Measurements from ENCODE around the gene ATP1B3.
"Not testable (repeated sequence)": the region's sequence is repeated elsewhere in the genome, so short reads cannot be mapped to it uniquely, and the experiment has no call there.

Gene ATP1B3

DNA sequence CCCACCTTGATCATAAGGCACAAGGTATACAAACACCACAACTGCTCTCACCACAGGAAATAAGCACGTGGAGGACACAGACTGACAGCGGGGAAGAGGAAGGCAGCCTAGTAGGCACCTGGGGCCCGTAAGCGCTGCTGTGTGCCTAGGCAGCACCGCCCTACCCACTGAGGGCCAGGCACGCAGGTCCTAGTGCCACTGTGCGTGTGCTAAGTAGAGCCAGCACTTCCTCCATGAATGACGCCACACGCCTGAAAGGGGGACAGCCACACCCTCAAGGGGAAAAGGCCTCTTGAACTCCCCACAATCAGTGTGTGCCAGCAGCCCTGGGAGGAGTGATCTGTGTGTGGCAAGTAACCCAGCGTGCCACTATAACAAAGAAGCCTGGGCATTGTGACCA is 73.0 kb downstream of the ATP1B3 start:
- no peak for TF ChIP-seq JUND (IDR thresholded peaks at IDR 0.05; ENCODE audit: low read depth)

DNA sequence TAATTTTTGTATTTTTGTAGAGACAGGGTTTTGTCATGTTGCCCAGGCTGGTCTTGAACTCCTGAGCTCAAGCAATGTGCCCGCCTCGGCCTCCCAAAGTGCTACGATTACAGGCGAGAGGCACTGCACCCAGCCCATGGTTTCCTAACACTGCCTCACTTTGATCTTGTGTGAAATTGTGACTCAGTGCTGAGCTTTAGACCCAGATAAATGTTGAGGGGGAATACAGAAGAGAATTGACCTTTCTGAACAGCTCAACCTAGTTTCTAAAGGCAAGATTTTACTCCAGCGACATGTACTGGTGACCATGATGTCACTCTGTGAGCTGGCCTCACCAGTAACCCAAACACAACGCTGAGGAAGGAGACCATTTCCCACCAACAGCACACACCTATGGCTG is 73.5 kb downstream of the ATP1B3 start:
- no peak for TF ChIP-seq JUND (IDR thresholded peaks at IDR 0.05; ENCODE audit: low read depth)
- DNase-seq (ENCODE audit: low read depth in 1 of 2, low spot score in 1 of 2), result no peak
- in situ Hi-C loops (cut with HindIII; ENCODE audit: low pct_unique_long_range_greater_than_20kb, low sequenced_read_pairs), result no loop called here

More for the DNA sequence above, 73.0 kb downstream of the ATP1B3 start:
- no peak for DNase-seq (ENCODE audit: low read depth in 1 of 2, low spot score in 1 of 2)
- in situ Hi-C loops (cut with HindIII; ENCODE audit: low pct_unique_long_range_greater_than_20kb, low sequenced_read_pairs), result no loop called here

DNA sequence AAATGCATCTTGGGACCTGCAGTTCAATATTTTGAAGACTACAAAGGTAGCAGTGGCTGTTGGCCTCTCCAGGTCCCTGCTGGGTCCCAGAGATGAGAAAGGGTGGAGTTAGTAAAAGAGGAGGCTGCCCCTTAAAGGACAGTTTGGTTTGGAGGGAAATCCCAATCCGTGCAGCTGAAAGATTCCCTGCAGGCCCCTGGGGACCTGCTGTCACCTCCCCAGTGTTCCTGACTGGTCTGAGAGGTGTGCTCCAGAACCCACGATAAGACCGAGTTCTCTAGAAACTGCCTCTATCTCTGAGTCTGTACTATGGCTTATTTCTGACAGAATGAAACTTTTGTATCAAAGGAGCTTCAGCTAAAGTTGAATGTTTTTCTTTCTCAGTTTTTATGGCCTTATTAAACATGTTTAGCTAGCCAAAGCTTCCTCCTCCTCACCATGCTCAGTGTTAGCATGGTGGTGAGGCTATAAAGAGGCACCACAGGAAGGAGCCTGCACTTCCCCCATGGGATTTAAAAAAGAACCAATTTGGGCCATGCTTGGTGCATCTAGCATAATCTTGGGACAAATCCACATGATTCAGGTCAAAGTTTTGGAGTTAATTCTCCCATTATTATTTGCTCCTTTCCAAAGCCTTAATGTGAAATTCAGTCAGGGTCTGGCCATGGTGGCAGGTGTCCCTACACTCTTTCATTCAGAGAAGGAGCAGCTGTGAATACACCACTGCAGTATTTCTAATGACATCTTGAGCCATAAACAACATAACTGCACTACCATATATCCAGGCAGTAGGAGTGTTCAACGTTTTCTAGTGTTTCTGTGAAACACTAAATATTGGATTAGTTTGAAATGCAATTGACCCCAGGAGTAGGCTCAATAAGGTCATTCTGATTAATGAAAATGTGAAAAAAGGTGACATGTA is 74.4 kb downstream of the ATP1B3 start:
- no peak for DNase-seq (ENCODE audit: low read depth in 1 of 2, low spot score in 1 of 2)
- in situ Hi-C loops (cut with HindIII; ENCODE audit: low pct_unique_long_range_greater_than_20kb, low sequenced_read_pairs), result no loop called here
- no peak for TF ChIP-seq JUND (IDR thresholded peaks at IDR 0.05; ENCODE audit: low read depth)

DNA sequence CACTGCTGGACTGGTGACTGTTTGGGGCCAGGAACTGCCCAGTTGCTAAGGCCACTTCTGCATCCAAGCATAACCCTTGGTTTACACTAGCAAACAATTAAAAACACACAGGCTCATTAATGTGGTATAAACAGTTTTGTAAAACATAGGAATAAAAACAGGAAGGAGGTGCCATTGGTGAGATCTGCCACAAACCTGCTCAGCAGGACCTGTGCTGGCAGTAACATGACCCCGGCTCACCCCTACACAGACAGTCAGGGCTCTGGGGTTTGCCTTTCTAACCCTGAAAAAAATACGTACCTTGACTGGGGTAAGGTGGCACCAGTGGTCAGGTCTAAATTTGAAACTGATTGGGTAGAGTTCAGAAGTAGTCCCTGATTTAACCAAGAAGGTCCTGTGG is 76.2 kb downstream of the ATP1B3 start:
- no peak for DNase-seq (ENCODE audit: low read depth in 1 of 2, low spot score in 1 of 2)
- TF ChIP-seq JUND (IDR thresholded peaks at IDR 0.05; ENCODE audit: low read depth), result no peak
- in situ Hi-C loops (cut with HindIII; ENCODE audit: low pct_unique_long_range_greater_than_20kb, low sequenced_read_pairs), result no loop called here

DNA sequence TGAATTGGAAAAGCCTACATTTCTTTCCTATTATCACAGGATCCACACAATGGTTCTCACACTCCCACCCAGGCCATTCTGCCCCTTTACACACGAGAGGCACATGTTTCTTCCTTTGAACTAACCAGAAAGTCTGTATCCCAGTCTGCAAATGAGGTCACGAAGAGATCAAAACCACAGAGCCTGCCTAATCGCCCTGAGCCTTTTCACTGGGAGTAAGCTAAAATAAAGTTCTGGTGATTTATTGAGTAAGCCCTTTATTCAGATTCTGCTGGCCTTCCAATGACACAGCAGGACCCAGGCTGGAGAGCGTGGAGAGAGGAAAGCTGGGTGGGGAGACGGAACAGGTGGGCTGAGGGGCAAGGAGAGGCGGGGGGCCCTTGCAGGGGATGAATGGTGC is 78.7 kb downstream of the ATP1B3 start:
- in situ Hi-C loops (cut with HindIII; ENCODE audit: low pct_unique_long_range_greater_than_20kb, low sequenced_read_pairs), result no loop called here

DNA sequence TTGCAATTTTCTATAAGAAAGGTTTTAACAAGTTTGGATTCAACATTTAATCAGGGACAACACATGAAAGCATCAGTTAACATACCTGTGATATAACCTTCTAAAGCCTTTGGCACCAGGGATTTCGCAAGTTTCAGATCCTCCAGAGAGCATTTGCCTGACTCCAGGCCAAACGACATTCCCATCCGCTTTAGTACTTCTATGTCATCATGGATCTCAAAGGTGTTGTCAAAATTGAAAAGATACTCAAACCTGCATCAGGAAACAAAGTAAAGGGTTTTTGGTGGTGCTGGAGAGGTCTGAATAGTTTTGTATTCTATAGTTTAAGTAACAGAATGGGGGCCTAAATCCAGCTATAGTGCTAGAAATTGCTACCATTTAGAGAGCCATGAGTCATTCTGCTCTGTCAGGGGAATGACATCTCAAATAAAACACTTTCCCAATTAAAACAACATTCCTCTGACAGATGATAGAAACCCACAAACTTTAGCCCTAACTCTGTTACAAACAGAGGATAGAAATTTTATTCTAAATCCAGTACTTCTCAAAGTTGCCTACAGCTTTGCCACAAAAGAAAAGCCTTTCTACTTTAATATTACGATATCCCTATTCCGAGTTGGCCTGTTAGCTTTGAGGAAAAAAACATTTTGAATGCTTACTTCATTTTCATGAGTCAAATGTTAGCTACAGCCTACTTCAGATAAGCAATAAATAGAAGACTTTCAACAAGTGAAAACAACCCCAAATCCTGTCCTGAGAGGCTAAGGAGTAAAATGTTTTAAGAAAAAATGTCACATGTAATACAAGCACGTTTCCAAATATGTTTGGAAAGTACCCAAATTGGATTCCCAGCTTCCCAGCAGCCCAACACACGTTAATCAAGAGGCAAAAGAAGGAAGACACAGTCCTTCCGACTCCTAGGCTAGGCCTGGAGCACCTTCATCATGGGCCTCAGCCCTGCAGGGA is 83.4 kb downstream of the ATP1B3 start:
- in situ Hi-C loops (cut with HindIII; ENCODE audit: low pct_unique_long_range_greater_than_20kb, low sequenced_read_pairs), result no loop called here
- no peak for DNase-seq (ENCODE audit: low read depth in 1 of 2, low spot score in 1 of 2)
- no peak for TF ChIP-seq JUND (IDR thresholded peaks at IDR 0.05; ENCODE audit: low read depth)

More for the DNA sequence above, 78.7 kb downstream of the ATP1B3 start:
- TF ChIP-seq JUND (IDR thresholded peaks at IDR 0.05; ENCODE audit: low read depth), result no peak
- no peak for DNase-seq (ENCODE audit: low read depth in 1 of 2, low spot score in 1 of 2)

DNA sequence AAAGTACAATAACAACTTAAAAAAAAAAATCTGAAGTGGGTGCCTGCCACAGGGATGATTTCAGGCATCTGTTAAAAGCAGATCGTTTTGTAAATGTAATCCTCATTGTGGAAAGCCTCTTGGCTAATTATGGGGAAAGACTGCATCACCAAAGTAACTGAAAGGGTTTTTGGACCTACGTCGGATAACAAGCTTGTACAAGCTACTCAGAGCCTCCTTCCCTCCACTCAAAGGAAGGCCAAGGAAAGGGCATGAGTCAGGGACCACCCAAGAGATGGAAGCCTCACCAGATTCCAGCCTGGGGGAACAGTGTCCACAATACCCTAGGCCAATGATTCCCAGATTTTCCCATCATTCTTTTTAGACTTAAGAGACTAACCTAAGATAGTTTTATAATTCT is 84.3 kb downstream of the ATP1B3 start:
- DNase-seq (ENCODE audit: low read depth in 1 of 2, low spot score in 1 of 2), result no peak
- in situ Hi-C loops (cut with HindIII; ENCODE audit: low pct_unique_long_range_greater_than_20kb, low sequenced_read_pairs), result no loop called here
- no peak for TF ChIP-seq JUND (IDR thresholded peaks at IDR 0.05; ENCODE audit: low read depth)

DNA sequence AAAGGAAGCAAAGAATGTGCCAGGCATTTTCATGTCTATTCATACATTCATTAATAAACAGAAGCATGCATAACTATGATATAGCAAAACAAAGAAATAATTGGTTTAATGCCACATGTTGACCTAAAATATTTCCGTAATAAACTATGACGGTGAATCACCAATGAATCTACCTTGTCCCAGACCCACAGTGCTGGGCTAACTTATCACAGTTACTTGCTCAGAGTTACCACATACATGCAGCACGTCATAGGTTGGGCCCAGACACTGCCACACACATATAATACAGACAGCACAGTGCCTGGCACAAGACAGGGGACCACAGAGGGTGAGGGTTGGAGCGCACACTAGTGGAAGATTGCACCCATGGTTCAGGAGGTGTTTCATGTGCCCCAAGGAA is 86.9 kb downstream of the ATP1B3 start:
- in situ Hi-C loops (cut with HindIII; ENCODE audit: low pct_unique_long_range_greater_than_20kb, low sequenced_read_pairs), result no loop called here

DNA sequence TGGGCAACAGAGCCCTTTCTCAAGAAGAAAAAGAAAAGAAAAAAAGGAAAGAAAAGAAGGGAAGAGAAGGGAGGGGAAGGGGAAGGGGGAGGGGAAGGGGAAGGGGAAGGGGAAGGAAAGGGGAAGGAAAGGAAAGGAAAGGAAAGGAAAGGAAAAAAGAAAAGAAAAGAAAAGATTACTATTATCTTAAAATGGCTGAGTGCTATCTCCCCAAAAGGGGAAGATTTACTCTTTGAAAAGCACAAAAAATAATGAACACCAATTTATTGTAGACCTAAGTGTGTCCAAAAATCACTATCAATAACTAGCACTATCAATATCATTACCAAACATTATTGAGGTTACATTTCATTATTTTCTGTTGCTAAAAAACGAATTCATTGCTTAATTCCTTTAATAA is 89.0 kb downstream of the ATP1B3 start:
- TF ChIP-seq JUND (IDR thresholded peaks at IDR 0.05; ENCODE audit: low read depth), result no peak
- DNase-seq (ENCODE audit: low read depth in 1 of 2, low spot score in 1 of 2), result no peak
- in situ Hi-C loops (cut with HindIII; ENCODE audit: low pct_unique_long_range_greater_than_20kb, low sequenced_read_pairs), result no loop called here

More for the DNA sequence above, 86.9 kb downstream of the ATP1B3 start:
- no peak for TF ChIP-seq JUND (IDR thresholded peaks at IDR 0.05; ENCODE audit: low read depth)
- DNase-seq (ENCODE audit: low read depth in 1 of 2, low spot score in 1 of 2), result no peak

DNA sequence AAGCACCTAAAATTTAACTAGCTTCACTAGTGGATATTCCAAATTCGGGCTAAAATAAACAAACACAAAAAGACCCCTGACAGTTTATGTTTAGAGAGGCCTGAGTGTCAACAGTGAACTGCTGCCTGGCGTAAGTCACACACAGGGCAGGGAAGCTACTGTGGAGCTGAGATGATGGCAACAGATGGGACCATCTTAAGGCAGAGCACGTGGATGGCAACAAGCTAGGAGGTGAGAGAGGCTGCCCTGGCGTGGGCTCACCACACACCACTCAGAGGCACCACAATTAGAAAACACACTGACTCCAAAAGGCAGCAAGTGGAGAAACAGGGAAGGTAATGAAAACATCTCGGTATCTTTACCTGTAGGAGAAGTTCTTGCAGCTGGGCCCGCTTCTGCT is 93.3 kb downstream of the ATP1B3 start:
- no peak for DNase-seq (ENCODE audit: low read depth in 1 of 2, low spot score in 1 of 2)
- in situ Hi-C loops (cut with HindIII; ENCODE audit: low pct_unique_long_range_greater_than_20kb, low sequenced_read_pairs), result no loop called here
- TF ChIP-seq JUND (IDR thresholded peaks at IDR 0.05; ENCODE audit: low read depth), result no peak

DNA sequence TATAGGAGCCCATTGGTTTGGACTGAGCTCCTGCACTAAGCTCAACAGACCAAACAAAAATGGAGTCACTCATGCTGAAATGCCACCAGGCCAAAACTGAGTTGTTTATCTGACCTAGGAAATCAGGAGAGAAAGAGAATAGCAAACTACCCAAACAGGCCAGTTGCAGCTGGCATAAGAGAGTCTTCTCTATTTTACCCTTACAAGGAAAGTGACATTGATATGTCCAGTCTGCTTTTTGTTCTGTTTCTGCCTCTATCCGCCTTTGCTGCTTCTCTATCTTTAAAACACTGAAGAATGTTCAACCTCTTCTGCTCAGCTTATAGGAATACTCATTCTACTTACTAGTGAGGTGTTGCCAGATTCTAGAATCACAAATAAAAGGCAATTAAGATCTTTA is 95.1 kb downstream of the ATP1B3 start:
- no peak for TF ChIP-seq JUND (IDR thresholded peaks at IDR 0.05; ENCODE audit: low read depth)
- in situ Hi-C loops (cut with HindIII; ENCODE audit: low pct_unique_long_range_greater_than_20kb, low sequenced_read_pairs), result no loop called here
- DNase-seq (ENCODE audit: low read depth in 1 of 2, low spot score in 1 of 2), result no peak

DNA sequence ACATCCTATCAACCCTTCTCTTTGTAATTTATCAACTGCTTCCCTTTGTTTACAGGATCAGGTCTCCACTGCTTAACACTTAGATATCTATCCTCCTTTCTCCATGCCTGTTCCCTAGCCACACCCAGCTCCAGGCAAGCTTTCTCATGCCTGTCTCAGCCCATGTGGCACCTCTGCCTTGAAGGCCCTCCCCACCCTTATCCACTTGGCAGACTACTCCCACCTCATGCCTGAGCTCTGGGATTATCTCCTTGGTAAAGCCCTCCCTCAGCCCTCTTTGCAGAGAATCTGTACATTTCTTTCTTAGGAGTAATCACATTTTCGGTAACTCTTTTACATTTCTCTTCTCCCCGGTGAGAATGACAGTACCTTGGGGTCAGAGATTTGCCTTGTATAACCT is 96.0 kb downstream of the ATP1B3 start:
- in situ Hi-C loops (cut with HindIII; ENCODE audit: low pct_unique_long_range_greater_than_20kb, low sequenced_read_pairs), result no loop called here
- DNase-seq (ENCODE audit: low read depth in 1 of 2, low spot score in 1 of 2), result no peak
- TF ChIP-seq JUND (IDR thresholded peaks at IDR 0.05; ENCODE audit: low read depth), result no peak

DNA sequence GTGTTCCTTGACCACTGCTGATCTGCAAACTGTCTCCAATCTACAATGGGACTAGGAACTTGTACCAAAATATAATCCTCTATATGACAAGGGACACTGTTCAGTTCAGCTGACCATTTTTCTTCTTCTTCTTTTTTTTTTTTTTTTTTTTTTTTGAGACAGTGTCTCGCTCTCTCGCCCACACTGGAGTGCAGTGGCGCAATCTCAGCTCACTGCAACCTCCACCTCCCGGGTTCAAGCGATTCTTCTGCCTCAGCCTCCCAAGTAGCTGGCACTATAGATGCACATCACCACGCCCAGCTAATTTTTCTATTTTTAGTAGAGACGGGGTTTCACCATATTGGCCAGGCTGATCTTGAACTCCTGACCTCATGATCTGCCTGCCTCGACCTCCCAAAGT is 98.3 kb downstream of the ATP1B3 start:
- in situ Hi-C loops (cut with HindIII; ENCODE audit: low pct_unique_long_range_greater_than_20kb, low sequenced_read_pairs); DNase-seq (ENCODE audit: low read depth in 1 of 2, low spot score in 1 of 2): not testable (repeated sequence)

Data from T47D (cell line).